Colon (tissue), 2 donors: ENCODE data around the gene OR51A7.

Experiments
- FAIRE-seq: peaks from 2 replicates; lab custom pipeline; 2012; peaks lifted over from hg19 to GRCh38; lab: Jason Lieb, UNC
- donor health status: control.
- donor health status: control.

The OR51A7 gene

GRCh38 chr11:4957396-4957795 lies 53.8 kb downstream of the OR51A7 start:
- no peak for FAIRE-seq
